ENCODE data around the gene IGFBP2. TPM values are rescaled to one million over a fixed set of nuclear protein-coding genes. Genes with fewer than 3 reads are reported as not detected.

The IGFBP2 gene
- total RNA-seq, 1 donor from 2014 or later = 208 TPM

DNA sequence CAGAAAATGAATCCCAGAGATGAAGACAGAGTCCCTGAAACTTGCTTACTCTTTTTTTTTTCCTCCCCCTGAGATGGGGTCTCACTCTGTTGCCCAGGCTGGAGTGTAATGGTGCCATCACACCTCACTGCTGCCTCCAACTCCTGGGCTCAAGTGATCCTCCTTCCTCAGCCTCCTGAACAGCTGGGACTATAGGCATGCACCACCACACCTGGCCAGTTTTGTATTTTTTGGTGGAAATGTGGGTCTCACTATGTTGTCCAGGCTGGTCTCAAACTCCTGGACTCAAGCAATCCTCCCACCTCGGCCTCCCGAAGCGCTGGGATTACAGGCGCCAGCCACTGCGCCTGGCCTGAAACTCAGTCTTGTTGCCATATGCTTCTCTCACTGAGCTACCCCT is 27.8 kb downstream of the IGFBP2 start:
- H3K36me3 Mint-ChIP-seq (ENCODE audit: unreplicated experiment) = no peaks in the 10 kb centered on the region
- H3K27ac Mint-ChIP-seq (ENCODE audit: unreplicated experiment) = no peak overlapping the region
- peaks cover 34% of the 10 kb centered on the region for H3K4me1 Mint-ChIP-seq (ENCODE audit: low read depth, unreplicated experiment)
- DNase-seq = no peak
- H3K27me3 Mint-ChIP-seq (ENCODE audit: unreplicated experiment) = peaks cover 2% of the 10 kb centered on the region
- peaks cover 4% of the 10 kb centered on the region for H3K9me3 Mint-ChIP-seq (ENCODE audit: unreplicated experiment)
- no peak overlapping the region for H3K4me3 Mint-ChIP-seq (ENCODE audit: unreplicated experiment)
- TF ChIP-seq CTCF (IDR thresholded peaks at IDR 0.05; ENCODE audit: partially characterized antibody, unreplicated experiment) = no peak

- TF ChIP-seq CTCF (IDR thresholded peaks at IDR 0.05; ENCODE audit: partially characterized antibody, unreplicated experiment) = no peak
- DNase-seq = no peak
- H3K27me3 Mint-ChIP-seq (ENCODE audit: unreplicated experiment) = peaks cover 2% of the 10 kb centered on the region
- no peak overlapping the region for H3K4me3 Mint-ChIP-seq (ENCODE audit: unreplicated experiment)
- H3K4me1 Mint-ChIP-seq (ENCODE audit: low read depth, unreplicated experiment) = peaks cover 30% of the 10 kb centered on the region
- H3K9me3 Mint-ChIP-seq (ENCODE audit: unreplicated experiment) = peaks cover 4% of the 10 kb centered on the region
- H3K27ac Mint-ChIP-seq (ENCODE audit: unreplicated experiment) = no peak overlapping the region
- no peaks in the 10 kb centered on the region for H3K36me3 Mint-ChIP-seq (ENCODE audit: unreplicated experiment)
These were observed 28.6 kb downstream of the IGFBP2 start for GRCh38 chr2:216661639-216662375.

DNA sequence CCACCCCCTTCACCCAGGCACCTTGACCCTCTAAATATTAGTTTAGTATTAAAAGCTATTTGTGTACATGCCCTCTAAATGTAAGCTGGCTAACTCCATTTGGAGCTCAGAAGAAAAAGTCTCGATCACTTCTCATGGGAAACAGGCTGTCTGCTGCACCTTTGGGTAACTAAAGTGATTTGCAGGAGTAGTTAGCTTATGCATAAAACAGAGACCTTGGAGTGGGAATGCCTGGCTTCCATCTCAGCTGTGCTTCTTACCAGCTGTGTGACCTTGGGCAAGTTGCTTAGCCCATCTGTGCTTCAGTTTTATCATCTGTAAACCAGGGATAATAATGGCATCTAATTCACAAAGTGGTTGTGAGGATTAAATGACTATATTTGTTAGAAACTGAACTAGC is 29.9 kb downstream of the IGFBP2 start:
- Mint-ChIP-seq H3K9me3 (ENCODE audit: unreplicated experiment) (peaks cover 3% of the 10 kb centered on the region), H3K27me3 (ENCODE audit: unreplicated experiment) (peaks cover 5% of the 10 kb centered on the region), H3K27ac (ENCODE audit: unreplicated experiment) (no peak overlapping the region), H3K36me3 (ENCODE audit: unreplicated experiment) (peaks cover 3% of the 10 kb centered on the region), H3K4me3 (ENCODE audit: unreplicated experiment) (no peak overlapping the region), H3K4me1 (ENCODE audit: low read depth, unreplicated experiment) (peaks cover 20% of the 10 kb centered on the region)
- no peak for DNase-seq
- TF ChIP-seq CTCF (IDR thresholded peaks at IDR 0.05; ENCODE audit: partially characterized antibody, unreplicated experiment) = no peak

DNA sequence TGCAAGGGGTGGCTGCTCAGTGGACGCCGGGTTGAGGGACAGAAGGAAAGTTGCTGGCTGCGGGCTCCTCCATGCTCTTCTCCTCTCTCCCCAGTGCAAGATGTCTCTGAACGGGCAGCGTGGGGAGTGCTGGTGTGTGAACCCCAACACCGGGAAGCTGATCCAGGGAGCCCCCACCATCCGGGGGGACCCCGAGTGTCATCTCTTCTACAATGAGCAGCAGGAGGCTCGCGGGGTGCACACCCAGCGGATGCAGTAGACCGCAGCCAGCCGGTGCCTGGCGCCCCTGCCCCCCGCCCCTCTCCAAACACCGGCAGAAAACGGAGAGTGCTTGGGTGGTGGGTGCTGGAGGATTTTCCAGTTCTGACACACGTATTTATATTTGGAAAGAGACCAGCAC is 30.6 kb downstream of the IGFBP2 start:
- TF ChIP-seq CTCF (IDR thresholded peaks at IDR 0.05; ENCODE audit: partially characterized antibody, unreplicated experiment) = no peak
- Mint-ChIP-seq H3K27ac (ENCODE audit: unreplicated experiment) (no peak overlapping the region), H3K4me1 (ENCODE audit: low read depth, unreplicated experiment) (peaks cover 18% of the 10 kb centered on the region), H3K36me3 (ENCODE audit: unreplicated experiment) (peaks cover 5% of the 10 kb centered on the region), H3K27me3 (ENCODE audit: unreplicated experiment) (peaks cover 6% of the 10 kb centered on the region), H3K9me3 (ENCODE audit: unreplicated experiment) (peaks cover 2% of the 10 kb centered on the region), H3K4me3 (ENCODE audit: unreplicated experiment) (no peak overlapping the region)
- no peak for DNase-seq

GRCh38 chr2:216664593-216665034 is 31.4 kb downstream of the IGFBP2 start:
- DNase-seq = no peak
- H3K27ac Mint-ChIP-seq (ENCODE audit: unreplicated experiment) = no peak overlapping the region
- TF ChIP-seq CTCF (IDR thresholded peaks at IDR 0.05; ENCODE audit: partially characterized antibody, unreplicated experiment) = no peak
- H3K4me1 Mint-ChIP-seq (ENCODE audit: low read depth, unreplicated experiment) = peaks cover 13% of the 10 kb centered on the region
- no peak overlapping the region for H3K4me3 Mint-ChIP-seq (ENCODE audit: unreplicated experiment)
- H3K9me3 Mint-ChIP-seq (ENCODE audit: unreplicated experiment) = peaks cover 3% of the 10 kb centered on the region
- peaks cover 11% of the 10 kb centered on the region for H3K36me3 Mint-ChIP-seq (ENCODE audit: unreplicated experiment)
- peaks cover 12% of the 10 kb centered on the region for H3K27me3 Mint-ChIP-seq (ENCODE audit: unreplicated experiment)
